ENCODE results near the gene MFN2. TPM values are rescaled to one million over a fixed set of nuclear protein-coding genes. Genes with fewer than 3 reads are reported as not detected.
A peak's percentile ranks its signal among the peaks of the same experiment; 100 is the strongest.

Gene MFN2
- total and polyA plus RNA-seq, 9 of the 15 experiments (the other 6 are each of a cell fraction or from before 2014, with no cell fraction given), result 10.5 to 158 (median 87.1) TPM

DNA sequence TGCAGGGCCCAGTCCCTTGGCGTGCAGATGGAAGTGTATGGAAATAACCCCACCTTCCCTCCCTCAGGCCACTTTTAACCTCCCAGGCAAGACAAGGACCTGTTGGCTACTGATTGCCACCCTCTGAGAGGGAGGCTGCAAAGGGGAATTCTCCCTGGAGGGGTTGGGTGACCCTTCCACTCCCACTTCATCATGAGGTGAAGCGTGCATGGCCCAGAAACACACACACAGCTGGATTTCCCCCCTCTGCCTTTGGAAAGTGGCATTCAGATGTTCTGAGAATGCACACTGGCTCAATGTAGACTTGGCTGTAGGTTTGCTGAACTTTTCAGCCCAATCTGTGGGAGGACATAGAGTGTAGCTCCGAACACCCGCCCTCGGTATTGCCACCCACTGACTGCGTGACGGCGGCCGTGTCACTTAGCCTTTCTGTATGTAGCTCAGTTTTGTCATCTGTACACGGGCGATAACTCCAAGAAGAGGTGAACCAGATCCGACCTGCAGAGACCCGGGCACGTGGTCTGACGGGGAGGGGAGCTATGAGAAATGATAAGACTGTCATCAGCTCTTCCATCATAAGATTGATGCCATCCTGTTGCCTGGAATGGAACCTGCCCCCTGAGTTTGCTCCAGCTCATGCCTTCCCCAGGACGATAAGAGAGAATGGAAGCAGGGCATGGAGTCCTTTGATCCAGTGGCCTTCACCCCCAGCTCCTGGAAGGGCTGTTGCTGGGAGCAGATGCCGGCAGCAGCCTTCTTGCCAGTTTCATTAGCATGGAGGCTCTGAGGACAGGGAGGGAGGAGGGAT is 58.3 kb downstream of the MFN2 start (continued):
- TF ChIP-seq RBM14 (IDR thresholded peaks at IDR 0.05; ENCODE audit: borderline replicate concordance, insufficient read depth, low read depth, low read length) (no peak), MXI1 (IDR thresholded peaks at IDR 0.05; ENCODE audit: low read depth, low read length) (no peak), FOXM1 (IDR thresholded peaks at IDR 0.05; ENCODE audit: low read depth) (no peak), FOXM1 (CRISPR knock-in tag; IDR thresholded peaks at IDR 0.05; ENCODE audit: low read depth) (no peak), ETV6 (IDR thresholded peaks at IDR 0.05; ENCODE audit: borderline replicate concordance in 1 of 2, low read depth in 2 of 2, low read length in 1 of 2) (peak in 1 of 2 experiments; percentile 67; a peak in 1 of 4 replicates), ETV6 (CRISPR knock-in tag; IDR thresholded peaks at IDR 0.05; ENCODE audit: borderline replicate concordance) (no peak), ZNF586 (CRISPR knock-in tag; conservative IDR thresholded peaks at IDR 0.05) (no peak), JUNB (CRISPR knock-in tag; conservative IDR thresholded peaks at IDR 0.05) (0 out of 2 replicates have a peak, but pooled peaks have one; percentile 2), DPF2 (IDR thresholded peaks at IDR 0.05) (peak; percentile 96), MTA2 (IDR thresholded peaks at IDR 0.05; ENCODE audit: low read depth) (peak; percentile 76), TEAD1 (CRISPR knock-in tag; IDR thresholded peaks at IDR 0.05) (peak in 1 of 2 experiments; percentile 80; a peak in 2 of 4 replicates), DMBX1 (CRISPR knock-in tag; IDR thresholded peaks at IDR 0.05; ENCODE audit: borderline replicate concordance) (peak; percentile 90; the same call in 1 of the 2 replicates), KLF13 (tag; IDR thresholded peaks at IDR 0.05; ENCODE audit: borderline replicate concordance, low read depth) (no peak)
- TF ChIP-seq, protein P1, sequence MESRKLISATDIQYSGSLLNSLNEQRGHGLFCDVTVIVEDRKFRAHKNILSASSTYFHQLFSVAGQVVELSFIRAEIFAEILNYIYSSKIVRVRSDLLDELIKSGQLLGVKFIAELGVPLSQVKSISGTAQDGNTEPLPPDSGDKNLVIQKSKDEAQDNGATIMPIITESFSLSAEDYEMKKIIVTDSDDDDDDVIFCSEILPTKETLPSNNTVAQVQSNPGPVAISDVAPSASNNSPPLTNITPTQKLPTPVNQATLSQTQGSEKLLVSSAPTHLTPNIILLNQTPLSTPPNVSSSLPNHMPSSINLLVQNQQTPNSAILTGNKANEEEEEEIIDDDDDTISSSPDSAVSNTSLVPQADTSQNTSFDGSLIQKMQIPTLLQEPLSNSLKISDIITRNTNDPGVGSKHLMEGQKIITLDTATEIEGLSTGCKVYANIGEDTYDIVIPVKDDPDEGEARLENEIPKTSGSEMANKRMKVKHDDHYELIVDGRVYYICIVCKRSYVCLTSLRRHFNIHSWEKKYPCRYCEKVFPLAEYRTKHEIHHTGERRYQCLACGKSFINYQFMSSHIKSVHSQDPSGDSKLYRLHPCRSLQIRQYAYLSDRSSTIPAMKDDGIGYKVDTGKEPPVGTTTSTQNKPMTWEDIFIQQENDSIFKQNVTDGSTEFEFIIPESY (CRISPR knock-in tag; IDR thresholded peaks at IDR 0.05), result peak; percentile 27; the same call in 1 of the 2 replicates
- TF ChIP-seq, protein P2, sequence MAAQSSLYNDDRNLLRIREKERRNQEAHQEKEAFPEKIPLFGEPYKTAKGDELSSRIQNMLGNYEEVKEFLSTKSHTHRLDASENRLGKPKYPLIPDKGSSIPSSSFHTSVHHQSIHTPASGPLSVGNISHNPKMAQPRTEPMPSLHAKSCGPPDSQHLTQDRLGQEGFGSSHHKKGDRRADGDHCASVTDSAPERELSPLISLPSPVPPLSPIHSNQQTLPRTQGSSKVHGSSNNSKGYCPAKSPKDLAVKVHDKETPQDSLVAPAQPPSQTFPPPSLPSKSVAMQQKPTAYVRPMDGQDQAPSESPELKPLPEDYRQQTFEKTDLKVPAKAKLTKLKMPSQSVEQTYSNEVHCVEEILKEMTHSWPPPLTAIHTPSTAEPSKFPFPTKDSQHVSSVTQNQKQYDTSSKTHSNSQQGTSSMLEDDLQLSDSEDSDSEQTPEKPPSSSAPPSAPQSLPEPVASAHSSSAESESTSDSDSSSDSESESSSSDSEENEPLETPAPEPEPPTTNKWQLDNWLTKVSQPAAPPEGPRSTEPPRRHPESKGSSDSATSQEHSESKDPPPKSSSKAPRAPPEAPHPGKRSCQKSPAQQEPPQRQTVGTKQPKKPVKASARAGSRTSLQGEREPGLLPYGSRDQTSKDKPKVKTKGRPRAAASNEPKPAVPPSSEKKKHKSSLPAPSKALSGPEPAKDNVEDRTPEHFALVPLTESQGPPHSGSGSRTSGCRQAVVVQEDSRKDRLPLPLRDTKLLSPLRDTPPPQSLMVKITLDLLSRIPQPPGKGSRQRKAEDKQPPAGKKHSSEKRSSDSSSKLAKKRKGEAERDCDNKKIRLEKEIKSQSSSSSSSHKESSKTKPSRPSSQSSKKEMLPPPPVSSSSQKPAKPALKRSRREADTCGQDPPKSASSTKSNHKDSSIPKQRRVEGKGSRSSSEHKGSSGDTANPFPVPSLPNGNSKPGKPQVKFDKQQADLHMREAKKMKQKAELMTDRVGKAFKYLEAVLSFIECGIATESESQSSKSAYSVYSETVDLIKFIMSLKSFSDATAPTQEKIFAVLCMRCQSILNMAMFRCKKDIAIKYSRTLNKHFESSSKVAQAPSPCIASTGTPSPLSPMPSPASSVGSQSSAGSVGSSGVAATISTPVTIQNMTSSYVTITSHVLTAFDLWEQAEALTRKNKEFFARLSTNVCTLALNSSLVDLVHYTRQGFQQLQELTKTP (IDR thresholded peaks at IDR 0.05; ENCODE audit: low read depth in 1 of 2, partially characterized antibody in 2 of 2), result peak in 1 of 2 experiments; percentile 49
- TF ChIP-seq, protein P3, sequence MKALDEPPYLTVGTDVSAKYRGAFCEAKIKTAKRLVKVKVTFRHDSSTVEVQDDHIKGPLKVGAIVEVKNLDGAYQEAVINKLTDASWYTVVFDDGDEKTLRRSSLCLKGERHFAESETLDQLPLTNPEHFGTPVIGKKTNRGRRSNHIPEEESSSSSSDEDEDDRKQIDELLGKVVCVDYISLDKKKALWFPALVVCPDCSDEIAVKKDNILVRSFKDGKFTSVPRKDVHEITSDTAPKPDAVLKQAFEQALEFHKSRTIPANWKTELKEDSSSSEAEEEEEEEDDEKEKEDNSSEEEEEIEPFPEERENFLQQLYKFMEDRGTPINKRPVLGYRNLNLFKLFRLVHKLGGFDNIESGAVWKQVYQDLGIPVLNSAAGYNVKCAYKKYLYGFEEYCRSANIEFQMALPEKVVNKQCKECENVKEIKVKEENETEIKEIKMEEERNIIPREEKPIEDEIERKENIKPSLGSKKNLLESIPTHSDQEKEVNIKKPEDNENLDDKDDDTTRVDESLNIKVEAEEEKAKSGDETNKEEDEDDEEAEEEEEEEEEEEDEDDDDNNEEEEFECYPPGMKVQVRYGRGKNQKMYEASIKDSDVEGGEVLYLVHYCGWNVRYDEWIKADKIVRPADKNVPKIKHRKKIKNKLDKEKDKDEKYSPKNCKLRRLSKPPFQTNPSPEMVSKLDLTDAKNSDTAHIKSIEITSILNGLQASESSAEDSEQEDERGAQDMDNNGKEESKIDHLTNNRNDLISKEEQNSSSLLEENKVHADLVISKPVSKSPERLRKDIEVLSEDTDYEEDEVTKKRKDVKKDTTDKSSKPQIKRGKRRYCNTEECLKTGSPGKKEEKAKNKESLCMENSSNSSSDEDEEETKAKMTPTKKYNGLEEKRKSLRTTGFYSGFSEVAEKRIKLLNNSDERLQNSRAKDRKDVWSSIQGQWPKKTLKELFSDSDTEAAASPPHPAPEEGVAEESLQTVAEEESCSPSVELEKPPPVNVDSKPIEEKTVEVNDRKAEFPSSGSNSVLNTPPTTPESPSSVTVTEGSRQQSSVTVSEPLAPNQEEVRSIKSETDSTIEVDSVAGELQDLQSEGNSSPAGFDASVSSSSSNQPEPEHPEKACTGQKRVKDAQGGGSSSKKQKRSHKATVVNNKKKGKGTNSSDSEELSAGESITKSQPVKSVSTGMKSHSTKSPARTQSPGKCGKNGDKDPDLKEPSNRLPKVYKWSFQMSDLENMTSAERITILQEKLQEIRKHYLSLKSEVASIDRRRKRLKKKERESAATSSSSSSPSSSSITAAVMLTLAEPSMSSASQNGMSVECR (CRISPR knock-in tag; IDR thresholded peaks at IDR 0.05), result no peak
